ENCODE results near the gene RASD2.

The RASD2 gene

DNA sequence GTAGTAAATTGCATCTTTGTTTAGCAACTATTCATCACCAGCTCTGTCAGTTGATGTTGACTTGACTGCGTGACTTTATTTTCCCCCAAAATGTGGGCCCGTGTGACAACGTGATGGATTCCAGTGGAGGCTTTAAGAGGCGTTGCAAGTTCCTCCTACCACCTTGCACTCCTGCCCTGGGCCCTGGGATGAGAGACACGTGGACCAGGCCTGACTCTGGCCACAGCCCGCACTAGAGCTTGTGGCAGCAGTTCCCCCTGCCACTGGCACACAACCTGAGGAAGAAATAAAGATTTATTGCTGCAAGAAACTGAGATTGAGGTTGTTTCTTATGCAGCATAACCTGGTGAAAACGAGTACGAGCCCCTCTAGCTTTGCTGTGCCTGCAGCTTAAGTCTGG is 31.9 kb downstream of the RASD2 start:
- no peaks in the 10 kb centered on the region for H3K9me3 ChIP-seq (ENCODE audit: control insufficient read depth, insufficient read depth, low read length)
- no peak overlapping the region for H3K4me3 ChIP-seq (ENCODE audit: low read length)
- no CpG with 5 or more reads among the region's 8 CpGs for WGBS (ENCODE audit: insufficient coverage, insufficient read length)
- no peak overlapping the region for H3K27ac ChIP-seq (ENCODE audit: low read length)
- H3K4me1 ChIP-seq (ENCODE audit: control insufficient read depth, insufficient read depth, low read length): no peaks in the 10 kb centered on the region
- no peaks in the 10 kb centered on the region for H3K36me3 ChIP-seq (ENCODE audit: control insufficient read depth, insufficient read depth, low read length)
- no peaks in the 10 kb centered on the region for H3K27me3 ChIP-seq (ENCODE audit: control insufficient read depth, insufficient read depth, low read length)
- DNase-seq (ENCODE audit: low read depth, low spot score): no peak

DNA sequence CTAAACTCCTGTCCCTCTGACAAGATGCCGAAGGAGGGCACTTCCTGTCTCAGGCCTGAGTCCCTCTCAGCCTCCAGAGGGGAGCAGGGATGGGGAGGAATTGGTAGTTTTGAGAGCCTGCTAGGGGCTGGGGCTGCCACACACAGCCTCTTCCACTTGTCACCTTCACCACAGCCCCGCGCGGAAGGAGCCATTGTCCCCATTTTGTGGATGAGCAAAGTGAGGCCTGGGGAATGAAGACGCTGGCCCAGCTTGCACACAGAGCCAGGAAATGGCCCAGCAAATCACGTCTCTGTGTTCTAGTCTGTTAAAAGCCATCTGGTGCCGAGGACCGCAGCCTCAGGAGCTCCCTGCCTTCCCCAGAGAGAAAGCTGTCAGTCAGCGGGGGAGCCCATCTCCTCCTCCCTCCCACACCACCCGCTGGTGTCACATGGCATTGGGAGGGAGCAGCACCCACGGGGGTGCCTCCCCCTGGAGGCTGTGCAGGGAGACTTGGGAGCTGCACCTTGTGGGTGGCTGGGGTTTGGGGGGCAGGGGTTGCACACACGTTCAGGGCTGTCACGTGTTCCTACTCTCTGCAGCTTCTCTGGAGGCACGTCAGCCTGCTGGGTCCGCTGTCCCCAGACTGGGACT is 34.6 kb downstream of the RASD2 start:
- Histone ChIP-seq H3K4me1 (ENCODE audit: control insufficient read depth, insufficient read depth, low read length) (no peaks in the 10 kb centered on the region), H3K27me3 (ENCODE audit: control insufficient read depth, insufficient read depth, low read length) (no peaks in the 10 kb centered on the region), H3K27ac (ENCODE audit: low read length) (no peak overlapping the region), H3K9me3 (ENCODE audit: control insufficient read depth, insufficient read depth, low read length) (no peaks in the 10 kb centered on the region), H3K4me3 (ENCODE audit: low read length) (no peak overlapping the region), H3K36me3 (ENCODE audit: control insufficient read depth, insufficient read depth, low read length) (no peaks in the 10 kb centered on the region)
- WGBS (ENCODE audit: insufficient coverage, insufficient read length): no CpG with 5 or more reads among the region's 15 CpGs
- DNase-seq (ENCODE audit: low read depth, low spot score): no peak

DNA sequence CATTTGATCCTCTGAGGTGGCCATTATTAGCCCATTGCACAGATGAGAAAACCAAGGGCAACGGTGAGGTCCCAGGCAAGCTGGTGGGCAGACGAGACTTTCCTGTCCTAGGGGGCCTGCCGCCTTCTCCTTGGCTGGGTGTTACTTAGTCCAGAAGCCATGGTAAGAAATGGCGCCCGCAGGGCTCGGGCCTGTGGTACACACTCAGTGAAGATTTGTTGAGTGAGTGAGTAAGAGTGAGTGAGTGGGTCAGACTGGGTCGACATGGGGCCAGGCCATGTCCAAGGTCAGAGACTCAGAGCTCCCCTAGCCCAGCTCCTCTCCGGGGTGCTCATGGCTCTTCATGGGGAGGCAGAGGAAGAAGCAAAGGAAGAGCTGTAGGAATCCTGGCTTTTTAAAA is 36.0 kb downstream of the RASD2 start:
- no CpG with 5 or more reads among the region's 8 CpGs for WGBS (ENCODE audit: insufficient coverage, insufficient read length)
- no peaks in the 10 kb centered on the region for H3K27me3 ChIP-seq (ENCODE audit: control insufficient read depth, insufficient read depth, low read length)
- H3K9me3 ChIP-seq (ENCODE audit: control insufficient read depth, insufficient read depth, low read length): no peaks in the 10 kb centered on the region
- H3K4me1 ChIP-seq (ENCODE audit: control insufficient read depth, insufficient read depth, low read length): no peaks in the 10 kb centered on the region
- no peak for DNase-seq (ENCODE audit: low read depth, low spot score)
- H3K27ac ChIP-seq (ENCODE audit: low read length): no peak overlapping the region
- H3K4me3 ChIP-seq (ENCODE audit: low read length): no peak overlapping the region
- no peaks in the 10 kb centered on the region for H3K36me3 ChIP-seq (ENCODE audit: control insufficient read depth, insufficient read depth, low read length)

DNA sequence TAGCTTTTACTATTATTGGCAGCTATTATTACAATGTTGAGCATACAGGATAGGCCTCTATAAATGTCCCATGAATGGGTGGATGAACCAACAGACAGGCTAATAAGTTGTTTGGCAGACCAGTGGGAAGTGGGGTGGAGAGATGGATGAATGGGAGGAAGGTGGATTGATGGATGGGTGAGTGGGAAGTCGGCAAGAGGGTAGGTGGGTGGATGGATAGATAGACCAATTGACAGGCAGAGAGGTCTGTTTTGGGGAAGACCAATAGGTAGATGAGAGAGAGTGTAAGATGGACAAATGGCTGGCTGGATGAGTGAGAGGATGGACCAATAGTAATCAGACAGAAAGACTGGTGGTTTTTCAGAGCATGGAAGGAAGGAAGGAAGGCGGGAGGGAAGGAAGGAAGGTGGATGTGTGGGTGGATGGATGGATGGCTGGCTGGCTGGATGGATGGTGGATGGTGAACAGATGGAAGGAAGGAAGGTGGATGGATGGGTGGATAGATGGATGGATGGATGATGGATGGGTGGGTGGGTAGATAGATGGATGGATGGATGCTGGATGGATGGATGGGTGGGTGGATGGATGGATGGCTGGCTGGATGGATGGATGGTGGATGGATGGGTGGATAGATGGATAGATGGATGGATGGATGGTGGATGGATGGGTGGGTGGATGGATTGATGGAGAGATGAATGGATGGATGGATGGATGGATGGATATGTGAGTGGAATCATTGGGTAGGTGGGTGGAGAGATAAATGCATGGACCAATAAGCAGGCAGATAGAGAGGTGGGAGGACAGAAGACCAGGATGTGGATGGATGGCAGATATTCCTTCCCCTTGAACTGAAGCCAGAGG is 37.4 kb downstream of the RASD2 start:
- H3K27me3 ChIP-seq (ENCODE audit: control insufficient read depth, insufficient read depth, low read length): no peaks in the 10 kb centered on the region
- H3K9me3 ChIP-seq (ENCODE audit: control insufficient read depth, insufficient read depth, low read length): no peaks in the 10 kb centered on the region
- no peak for DNase-seq (ENCODE audit: low read depth, low spot score)
- H3K27ac ChIP-seq (ENCODE audit: low read length): no peak overlapping the region
- H3K4me1 ChIP-seq (ENCODE audit: control insufficient read depth, insufficient read depth, low read length): no peaks in the 10 kb centered on the region
- H3K36me3 ChIP-seq (ENCODE audit: control insufficient read depth, insufficient read depth, low read length): no peaks in the 10 kb centered on the region
- 100% methylated on average over 2 of the region's 2 CpGs for WGBS (ENCODE audit: insufficient coverage, insufficient read length)
- H3K4me3 ChIP-seq (ENCODE audit: low read length): no peak overlapping the region

DNA sequence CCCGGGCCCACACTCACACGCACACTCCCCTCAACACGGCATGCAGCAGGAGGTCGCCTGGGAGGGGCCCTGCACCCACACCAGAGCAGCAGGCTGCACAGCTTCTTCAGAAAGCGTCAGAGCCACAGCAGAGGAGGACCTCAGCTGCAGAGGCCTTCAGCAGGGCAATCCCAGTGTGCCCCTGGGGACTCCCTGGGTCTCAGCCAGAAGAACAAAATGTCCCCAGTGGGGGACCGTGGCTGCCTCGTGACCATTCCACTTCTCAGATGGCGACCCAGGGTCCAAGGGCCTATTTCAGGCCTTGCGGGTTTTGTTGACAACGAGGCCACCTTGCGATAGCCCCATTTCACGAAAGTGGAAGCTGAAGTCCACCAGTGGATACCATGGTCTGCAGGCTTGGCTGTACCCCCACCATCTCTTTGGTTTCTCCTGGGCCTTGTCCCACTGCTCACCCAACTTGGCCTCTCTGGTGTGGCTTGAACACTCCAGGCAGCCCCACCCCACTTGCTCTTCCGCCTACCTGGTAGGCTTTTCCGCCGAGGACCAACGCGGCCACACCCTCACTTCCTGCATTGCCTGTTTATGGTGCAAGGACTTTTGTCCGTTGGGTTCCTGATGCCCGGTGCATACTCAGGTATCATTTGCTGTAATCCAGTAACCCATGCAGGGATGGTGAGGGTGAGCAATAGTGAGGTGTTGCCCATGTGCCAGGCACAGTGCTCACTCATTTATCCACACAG is 38.4 kb downstream of the RASD2 start:
- no peak for DNase-seq (ENCODE audit: low read depth, low spot score)
- no CpG with 5 or more reads among the region's 19 CpGs for WGBS (ENCODE audit: insufficient coverage, insufficient read length)
- H3K27ac ChIP-seq (ENCODE audit: low read length): no peak overlapping the region

DNA sequence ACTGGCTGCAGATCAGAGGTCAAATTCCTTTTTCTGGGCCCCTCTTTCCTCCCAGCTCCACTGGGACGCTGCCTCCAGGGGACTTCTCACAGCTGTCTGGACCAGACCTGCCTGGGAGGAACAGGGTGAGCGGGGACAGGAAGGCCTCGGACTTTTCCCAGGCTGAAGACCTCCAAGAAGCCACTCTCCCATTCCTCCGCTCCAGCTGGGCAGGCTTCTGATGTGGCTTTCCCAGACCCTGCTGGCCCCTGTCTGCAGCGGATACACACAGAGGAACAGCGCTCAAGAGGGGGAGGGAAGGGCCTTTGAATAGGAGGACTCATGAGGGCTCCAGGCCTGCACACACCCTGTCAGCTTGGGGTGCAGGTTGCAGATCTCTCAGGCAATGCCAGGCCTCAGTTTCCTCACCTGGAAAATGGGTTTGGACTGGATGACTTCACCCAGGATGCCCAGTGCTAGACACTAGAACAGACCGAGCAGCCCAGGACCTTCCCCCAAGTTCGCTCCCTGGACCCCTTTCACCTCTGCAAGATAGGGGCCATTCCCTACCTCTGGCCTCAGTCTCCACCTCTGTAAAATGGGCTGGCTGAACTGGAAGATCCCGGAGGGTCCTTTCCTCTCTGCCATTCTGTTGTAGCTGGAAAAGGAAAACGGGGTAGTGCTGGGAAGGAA is 39.9 kb downstream of the RASD2 start:
- Histone ChIP-seq H3K4me1 (ENCODE audit: control insufficient read depth, insufficient read depth, low read length) (no peaks in the 10 kb centered on the region), H3K9me3 (ENCODE audit: control insufficient read depth, insufficient read depth, low read length) (no peaks in the 10 kb centered on the region), H3K27me3 (ENCODE audit: control insufficient read depth, insufficient read depth, low read length) (no peaks in the 10 kb centered on the region), H3K4me3 (ENCODE audit: low read length) (no peak overlapping the region), H3K36me3 (ENCODE audit: control insufficient read depth, insufficient read depth, low read length) (no peaks in the 10 kb centered on the region), H3K27ac (ENCODE audit: low read length) (no peak overlapping the region)
- DNase-seq (ENCODE audit: low read depth, low spot score): no peak
- WGBS (ENCODE audit: insufficient coverage, insufficient read length): no CpG with 5 or more reads among the region's 10 CpGs

More for the DNA sequence above, 38.4 kb downstream of the RASD2 start:
- Histone ChIP-seq H3K4me3 (ENCODE audit: low read length) (no peak overlapping the region), H3K27me3 (ENCODE audit: control insufficient read depth, insufficient read depth, low read length) (no peaks in the 10 kb centered on the region), H3K4me1 (ENCODE audit: control insufficient read depth, insufficient read depth, low read length) (no peaks in the 10 kb centered on the region), H3K9me3 (ENCODE audit: control insufficient read depth, insufficient read depth, low read length) (no peaks in the 10 kb centered on the region), H3K36me3 (ENCODE audit: control insufficient read depth, insufficient read depth, low read length) (no peaks in the 10 kb centered on the region)

DNA sequence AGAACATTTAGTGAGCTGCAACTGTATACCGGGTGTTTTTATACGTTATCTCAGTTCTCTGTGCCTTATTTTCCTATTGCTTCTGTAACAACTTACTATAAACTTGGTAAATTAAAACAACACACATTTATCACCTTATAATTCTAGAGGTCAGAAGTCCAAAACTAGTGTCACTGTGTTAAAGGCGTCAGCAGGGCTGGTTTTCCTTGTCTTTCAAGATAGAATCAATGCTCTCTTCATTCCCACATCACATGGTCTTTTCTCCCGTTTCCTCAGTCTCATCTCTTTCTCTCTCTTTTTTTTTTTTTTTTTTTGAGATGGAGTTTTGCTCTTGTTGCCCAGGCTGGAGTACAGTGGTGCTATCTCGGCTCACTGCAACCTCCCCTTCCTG is 40.4 kb downstream of the RASD2 start:
- WGBS (ENCODE audit: insufficient coverage, insufficient read length): no CpG with 5 or more reads among the region's 5 CpGs

DNA sequence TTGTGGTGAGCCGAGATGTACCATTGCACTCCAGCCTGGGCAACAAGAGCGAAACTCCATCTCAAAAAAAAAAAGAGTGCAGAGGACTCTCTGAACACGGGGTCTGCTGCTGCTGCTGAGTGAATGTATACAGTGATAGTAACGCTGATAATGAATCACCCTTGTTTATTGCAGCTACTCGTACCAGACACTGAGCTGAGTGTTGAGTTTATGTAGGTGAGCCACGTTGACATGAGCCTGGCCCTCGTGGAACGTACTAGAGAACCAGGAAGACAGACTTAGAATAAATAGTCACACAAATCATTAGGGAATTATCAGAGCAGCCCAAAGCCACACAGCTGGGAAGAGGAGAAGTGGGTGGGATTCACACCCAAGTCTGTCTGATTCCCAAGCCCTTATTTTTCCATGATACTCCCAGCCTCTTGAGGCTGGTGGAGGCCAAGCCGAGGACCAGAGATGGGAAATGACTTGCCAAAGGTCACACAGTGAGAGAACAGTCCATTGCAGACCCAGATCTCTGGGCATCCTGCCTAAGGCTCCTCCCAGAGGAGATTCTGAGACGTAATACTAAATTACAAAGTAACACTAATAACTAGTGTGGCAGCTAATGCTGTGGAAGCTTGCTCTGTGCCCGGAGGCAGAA is 41.7 kb downstream of the RASD2 start:
- Histone ChIP-seq H3K27ac (ENCODE audit: low read length) (no peak overlapping the region), H3K4me1 (ENCODE audit: control insufficient read depth, insufficient read depth, low read length) (no peaks in the 10 kb centered on the region), H3K36me3 (ENCODE audit: control insufficient read depth, insufficient read depth, low read length) (no peaks in the 10 kb centered on the region), H3K9me3 (ENCODE audit: control insufficient read depth, insufficient read depth, low read length) (no peaks in the 10 kb centered on the region), H3K4me3 (ENCODE audit: low read length) (no peak overlapping the region), H3K27me3 (ENCODE audit: control insufficient read depth, insufficient read depth, low read length) (no peaks in the 10 kb centered on the region)
- no peak for DNase-seq (ENCODE audit: low read depth, low spot score)
- WGBS (ENCODE audit: insufficient coverage, insufficient read length): no CpG with 5 or more reads among the region's 11 CpGs

More for the DNA sequence above, 40.4 kb downstream of the RASD2 start:
- DNase-seq (ENCODE audit: low read depth, low spot score): no peak
- H3K36me3 ChIP-seq (ENCODE audit: control insufficient read depth, insufficient read depth, low read length): no peaks in the 10 kb centered on the region
- no peaks in the 10 kb centered on the region for H3K4me1 ChIP-seq (ENCODE audit: control insufficient read depth, insufficient read depth, low read length)
- H3K27me3 ChIP-seq (ENCODE audit: control insufficient read depth, insufficient read depth, low read length): no peaks in the 10 kb centered on the region
- H3K27ac ChIP-seq (ENCODE audit: low read length): no peak overlapping the region
- no peaks in the 10 kb centered on the region for H3K9me3 ChIP-seq (ENCODE audit: control insufficient read depth, insufficient read depth, low read length)
- no peak overlapping the region for H3K4me3 ChIP-seq (ENCODE audit: low read length)

DNA sequence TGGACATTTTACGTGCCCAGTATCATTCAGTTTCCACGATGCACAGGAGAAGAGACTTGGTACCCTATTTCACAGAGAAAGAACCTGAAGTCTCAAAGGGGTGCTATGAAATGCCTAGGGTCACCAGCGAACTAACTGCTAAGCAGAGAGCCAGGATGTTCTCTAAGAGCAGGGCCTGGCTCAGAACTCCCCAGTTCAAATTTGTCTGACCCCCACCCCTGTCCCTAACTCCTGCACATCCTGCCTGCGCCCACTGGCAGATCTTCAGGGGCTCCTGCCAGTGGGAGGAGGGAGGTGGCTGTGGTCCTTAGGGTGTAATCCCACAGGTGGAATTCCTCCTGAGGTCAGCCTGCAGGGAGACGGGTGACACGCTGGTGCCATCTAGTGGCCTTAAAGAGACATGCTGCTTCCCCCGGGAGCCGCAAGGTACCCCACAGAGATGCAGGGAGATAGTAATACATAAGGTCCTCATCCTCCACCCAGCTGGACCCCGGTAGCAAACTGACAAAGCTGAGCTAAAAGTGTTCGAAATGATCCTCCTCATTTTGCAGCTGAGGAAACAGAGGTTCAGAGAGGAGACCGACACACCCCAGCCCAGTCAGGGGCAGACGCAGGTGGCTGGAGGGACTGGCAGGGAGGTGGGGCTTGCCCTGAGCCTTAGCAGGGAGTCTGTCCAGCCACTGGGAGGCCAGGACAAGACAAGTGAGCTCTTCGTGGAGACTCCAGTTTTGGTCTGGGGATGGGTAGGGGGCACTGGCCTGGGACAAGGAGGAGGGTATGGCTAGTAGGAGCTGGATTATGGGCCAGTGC is 42.4 kb downstream of the RASD2 start:
- no peak overlapping the region for H3K27ac ChIP-seq (ENCODE audit: low read length)
- H3K27me3 ChIP-seq (ENCODE audit: control insufficient read depth, insufficient read depth, low read length): no peaks in the 10 kb centered on the region
- no peak overlapping the region for H3K4me3 ChIP-seq (ENCODE audit: low read length)
- H3K9me3 ChIP-seq (ENCODE audit: control insufficient read depth, insufficient read depth, low read length): no peaks in the 10 kb centered on the region
- H3K36me3 ChIP-seq (ENCODE audit: control insufficient read depth, insufficient read depth, low read length): no peaks in the 10 kb centered on the region
- WGBS (ENCODE audit: insufficient coverage, insufficient read length): no CpG with 5 or more reads among the region's 13 CpGs
- H3K4me1 ChIP-seq (ENCODE audit: control insufficient read depth, insufficient read depth, low read length): no peaks in the 10 kb centered on the region
- no peak for DNase-seq (ENCODE audit: low read depth, low spot score)

Data from iPS DF 6.9 (cell line).